Body of pancreas (tissue), 4 donors: ENCODE data around the gene NCCRP1.

Experiments
- CTCF ChIP-seq, 7 experiments: fragments of 450-650 bp in 4 of 7; fragments of 200-600 bp in 3 of 7; sonication (generic) in 3 of 7; IDR thresholded peaks; one replicate each; pipeline ENCODE4 v1.5.1; 2016 to 2019; ENCODE audit warnings: antibody characterized with exemption in 7 of 7
- POLR2A ChIP-seq, 3 donors: fragments of 450-650 bp; IDR thresholded peaks; one replicate each; pipeline ENCODE4 v1.6.1; 2016; ENCODE audit warnings: antibody characterized with exemption in 3 of 3, mild to moderate bottlenecking in 2 of 3

DNA sequence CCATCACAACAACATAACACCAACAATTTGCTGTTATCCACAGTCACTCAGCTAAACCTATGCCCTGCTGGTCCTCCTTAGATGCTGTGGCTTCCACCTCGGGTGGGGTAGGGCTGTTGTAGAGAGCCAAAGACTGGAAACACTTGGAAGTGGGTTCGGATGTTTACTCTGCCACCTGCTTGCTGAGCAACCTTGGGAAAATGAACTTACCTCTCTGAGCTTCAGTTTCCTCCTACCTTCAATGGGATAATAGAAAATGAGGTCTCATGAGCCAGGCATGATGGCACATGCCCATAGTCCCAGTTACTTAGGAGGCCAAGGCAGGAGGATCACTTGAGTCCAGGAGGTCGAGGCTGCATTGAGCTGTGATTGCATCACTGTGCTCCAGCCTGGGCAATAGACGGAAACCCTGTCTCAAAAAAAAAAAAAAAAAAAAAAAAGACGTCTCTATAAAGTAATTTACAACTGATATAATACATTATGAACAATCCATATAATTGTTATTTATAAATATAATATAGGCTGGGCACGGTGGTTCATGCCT lies 10.6 kb downstream of the NCCRP1 start:
- TF ChIP-seq CTCF (IDR thresholded peaks at IDR 0.05) (no peak), POLR2A (IDR thresholded peaks at IDR 0.05) (no peak)
